Stimulated activated CD8-positive, alpha-beta memory T cell treated with anti-CD3 and anti-CD28 coated beads, Interleukin-2, amount 100 ng/mL, for 48 hours (primary cell): Measurements from ENCODE around the gene KLF6.

Source experiments
- DNase-seq, 2 donors: peaks; one replicate each; pipeline ENCODE4 v3.0.0-alpha.2; 2020; ENCODE audit warnings: low read depth in 2 of 2

The KLF6 gene

GRCh38 chr10:3784510-3785250 lies at the start of gene KLF6:
TSS of gene KLF6 (minus strand) at chr10:3785209. CDS start at chr10:3785014, 195 bp downstream.
- DNase-seq: no peak

- DNase-seq: no peak
These were observed 49.4 kb upstream of the KLF6 start for GRCh38 chr10:3834404-3834803.

- no peak for DNase-seq
These were observed 48.0 kb upstream of the KLF6 start for GRCh38 chr10:3833046-3833445.

- no peak for DNase-seq
These were observed 47.2 kb upstream of the KLF6 start for GRCh38 chr10:3832022-3832786.

GRCh38 chr10:3831608-3832007 lies 46.6 kb upstream of the KLF6 start:
- DNase-seq: no peak

GRCh38 chr10:3830946-3831345 lies 45.9 kb upstream of the KLF6 start:
- no peak for DNase-seq

- DNase-seq: no peak
These were observed 44.4 kb upstream of the KLF6 start for GRCh38 chr10:3829156-3830050.

GRCh38 chr10:3828404-3829155 lies 43.6 kb upstream of the KLF6 start:
- no peak for DNase-seq

- no peak for DNase-seq
These were observed 42.9 kb upstream of the KLF6 start for GRCh38 chr10:3827768-3828403.

- DNase-seq: no peak
These were observed 42.3 kb upstream of the KLF6 start for GRCh38 chr10:3827266-3827665.

GRCh38 chr10:3825862-3826351 lies 40.9 kb upstream of the KLF6 start:
- no peak for DNase-seq

- no peak for DNase-seq
These were observed 40.2 kb upstream of the KLF6 start for GRCh38 chr10:3825244-3825643.

- DNase-seq: no peak
These were observed 37.7 kb upstream of the KLF6 start for GRCh38 chr10:3822541-3823330.

- DNase-seq: no peak
These were observed 35.2 kb upstream of the KLF6 start for GRCh38 chr10:3820255-3820654.

- no peak for DNase-seq
These were observed 32.0 kb upstream of the KLF6 start for GRCh38 chr10:3816995-3817394.

GRCh38 chr10:3814838-3815220 lies 29.8 kb upstream of the KLF6 start:
- DNase-seq: no peak

- no peak for DNase-seq
These were observed 29.2 kb upstream of the KLF6 start for GRCh38 chr10:3813986-3814837.

- DNase-seq: no peak
These were observed 28.3 kb upstream of the KLF6 start for GRCh38 chr10:3813267-3813666.

- no peak for DNase-seq
These were observed 27.1 kb upstream of the KLF6 start for GRCh38 chr10:3812141-3812540.
